Endothelial cell of umbilical vein (primary cell): Measurements from ENCODE around the gene CCDC73. TPM values are rescaled to one million over a fixed set of nuclear protein-coding genes. Genes with fewer than 3 reads are reported as not detected.

Experiments
- BruUV-seq: library from RNA; stranded (reverse); fragments of 400-500 nt; replicated peaks from 2 replicates; lab custom pipeline; 2021; lab: Mats Ljungman, UMichigan
- CTCF ChIA-PET: fragments of 300-600, 350-600 bp; sonication (Branson Sonifier 250); formaldehyde crosslinking; loops from one replicate; lab custom pipeline; 2021; ENCODE audit warnings: antibody characterized with exemption, inconsistent platforms; lab: Charles Lee
- POLR2A ChIA-PET: fragments of 300-600, 350-600 bp; sonication (Branson Sonifier 250); formaldehyde crosslinking; loops from one replicate; lab custom pipeline; 2021; ENCODE audit warnings: antibody characterized with exemption, inconsistent platforms; lab: Charles Lee
- DNase-seq: peaks from one replicate; pipeline ENCODE4 v3.0.0-alpha.2; 2011; ENCODE audit warnings: low read depth, low spot score
- FAIRE-seq: peaks from 2 replicates; lab custom pipeline; 2011; peaks lifted over from hg19 to GRCh38; lab: Jason Lieb, UNC
- H2AFZ ChIP-seq: 2 replicates; pipeline ENCODE4 v1.6.0; 2012; ENCODE audit warnings: low read depth, low read length, control low read depth, inconsistent platforms
- H3K27ac ChIP-seq: 2 replicates; pipeline ENCODE4 v1.5.1; 2011; ENCODE audit warnings: low read depth, mild to moderate bottlenecking, control low read depth, low read length, moderate library complexity; ENCODE audit not compliant: insufficient read depth
- H3K27me3 ChIP-seq, 2 experiments: 2 replicates each; pipeline versions ENCODE4 v1.6.0 to v1.6.1; 2011; ENCODE audit warnings: low read length in 2 of 2, mixed read lengths in 1 of 2; ENCODE audit not compliant: control insufficient read depth in 2 of 2, insufficient read depth in 2 of 2
- H3K36me3 ChIP-seq, 2 experiments: 2 replicates in 1 of 2; 3 replicates in 1 of 2; pipeline ENCODE4 v1.5.1; 2011; ENCODE audit warnings: low read length in 2 of 2, mild to moderate bottlenecking in 1 of 2, moderate library complexity in 1 of 2; ENCODE audit not compliant: control insufficient read depth in 2 of 2, insufficient read depth in 2 of 2; ENCODE audit errors: extremely low read depth in 1 of 2
- H3K4me1 ChIP-seq: 3 replicates; pipeline ENCODE4 v1.5.1; 2011; ENCODE audit warnings: mild to moderate bottlenecking, low read length; ENCODE audit not compliant: control insufficient read depth, insufficient read depth; ENCODE audit errors: extremely low read depth
- H3K4me2 ChIP-seq: 2 replicates; pipeline ENCODE4 v1.6.1; 2011; ENCODE audit warnings: low read length, control low read depth, mixed read lengths; ENCODE audit not compliant: insufficient read depth
- H3K4me3 ChIP-seq, 3 experiments: fragments of 200-600 bp in 1 of 3; sonication (generic), shearing (Covaris generic) in 1 of 3; replicated peaks in 1 of 3; 2 replicates each; pipeline ENCODE4 v1.5.1; 2011 to 2016; ENCODE audit warnings: control low read depth in 3 of 3, low read length in 3 of 3, mild to moderate bottlenecking in 2 of 3, inconsistent platforms in 1 of 3, low read depth in 1 of 3, moderate library complexity in 1 of 3; ENCODE audit not compliant: insufficient read depth in 1 of 3
- H3K79me2 ChIP-seq: 2 replicates; pipeline ENCODE4 v1.6.0; 2012; ENCODE audit warnings: low read length, inconsistent platforms; ENCODE audit not compliant: control insufficient read depth, insufficient read depth
- H3K9ac ChIP-seq: replicated peaks from 2 replicates; pipeline ENCODE3; 2011; ENCODE audit warnings: low read length, control low read depth; ENCODE audit not compliant: insufficient read depth; ENCODE audit errors: extremely low read depth
- H3K9me1 ChIP-seq: replicated peaks from 3 replicates; pipeline ENCODE4 v1.6.0; 2011; ENCODE audit warnings: mild to moderate bottlenecking, low read length; ENCODE audit not compliant: control insufficient read depth, insufficient read depth; ENCODE audit errors: extremely low read depth
- H3K9me3 ChIP-seq: replicated peaks from 2 replicates; pipeline ENCODE4 v1.5.1; 2012; ENCODE audit warnings: low read length, inconsistent platforms; ENCODE audit not compliant: control insufficient read depth, insufficient read depth
- H4K20me1 ChIP-seq: replicated peaks from 2 replicates; pipeline ENCODE3; 2011; ENCODE audit warnings: mild to moderate bottlenecking, low read length; ENCODE audit not compliant: control insufficient read depth, insufficient read depth; ENCODE audit errors: extremely low read depth
- EZH2 ChIP-seq: IDR thresholded peaks from 2 replicates; pipeline ENCODE4 v1.6.1; 2012; ENCODE audit warnings: borderline replicate concordance, low read depth, mild to moderate bottlenecking, moderate library complexity, low read length, inconsistent platforms; ENCODE audit not compliant: severe bottlenecking
- FOS ChIP-seq: IDR thresholded peaks from 2 replicates; pipeline ENCODE4 v1.6.1; 2011; ENCODE audit warnings: mild to moderate bottlenecking, low read length, moderate library complexity, borderline replicate concordance; ENCODE audit not compliant: insufficient read depth
- GATA2 ChIP-seq: IDR thresholded peaks from 2 replicates; pipeline ENCODE4 v1.7.0; 2011; ENCODE audit warnings: low read depth, mild to moderate bottlenecking, moderate library complexity, mixed read lengths, low read length; ENCODE audit not compliant: insufficient read length, insufficient read depth
- JUN ChIP-seq: IDR thresholded peaks from 2 replicates; pipeline ENCODE4 v1.6.1; 2011; ENCODE audit warnings: borderline replicate concordance, low read depth; ENCODE audit not compliant: insufficient read length, insufficient read depth
- POLR2AphosphoS5 ChIP-seq: IDR thresholded peaks from 2 replicates; pipeline ENCODE4 v1.6.1; 2012; ENCODE audit warnings: low read depth, mild to moderate bottlenecking, control low read depth, low read length, moderate library complexity; ENCODE audit not compliant: insufficient read depth
- dilution Hi-C: fragments of 300-500 bp; cut with MboI; formaldehyde crosslinking; loops from one replicate; pipeline ENCODE4 v1.15.0; 2019; ENCODE audit warnings: low sequenced_read_pairs; ENCODE audit not compliant: extremely low pct_ligation_motif_present
- intact Hi-C: fragments of 100-400 bp; cut with micrococcal nuclease; formaldehyde crosslinking; loops from one replicate; pipeline ENCODE4 v1.10.0; 2022
- polyA plus RNA-seq, 4 experiments: library from polyadenylated mRNA; depleted of rRNA in 3 of 4; stranded (reverse) in 3 of 4; unstranded in 1 of 4; fragments of >200 nt; gene quantifications; 2 replicates each; pipeline versions ENCODE4 v1.2.1 to v1.2.3, GENCODE V29; 2011 to 2012; ENCODE audit warnings: missing spikeins in 1 of 4
- total RNA-seq: library from RNA; stranded (reverse); gene quantifications from 2 replicates; pipeline ENCODE4 v1.2.3, GENCODE V29; 2021
- TF ChIP-seq, protein P1 (sequence below), 2 donors: IDR thresholded peaks; 1 replicate in 1 of 2; 2 replicates in 1 of 2; pipeline ENCODE4 v1.5.1; 2011; ENCODE audit warnings: low read length in 2 of 2, mild to moderate bottlenecking in 2 of 2, moderate library complexity in 2 of 2, control low read depth in 1 of 2, inconsistent platforms in 1 of 2, low read depth in 1 of 2; ENCODE audit not compliant: insufficient read depth in 1 of 2; ENCODE audit errors: extremely low read depth in 1 of 2
- TF ChIP-seq, protein P2 (sequence below): IDR thresholded peaks from 2 replicates; pipeline ENCODE4 v1.6.1; 2011; ENCODE audit not compliant: insufficient read depth, insufficient read length

Gene CCDC73
- total and polyA plus RNA-seq, 2 donors (not counting 3 experiments of a cell fraction or from before 2014, with no cell fraction given) = not detected

DNA sequence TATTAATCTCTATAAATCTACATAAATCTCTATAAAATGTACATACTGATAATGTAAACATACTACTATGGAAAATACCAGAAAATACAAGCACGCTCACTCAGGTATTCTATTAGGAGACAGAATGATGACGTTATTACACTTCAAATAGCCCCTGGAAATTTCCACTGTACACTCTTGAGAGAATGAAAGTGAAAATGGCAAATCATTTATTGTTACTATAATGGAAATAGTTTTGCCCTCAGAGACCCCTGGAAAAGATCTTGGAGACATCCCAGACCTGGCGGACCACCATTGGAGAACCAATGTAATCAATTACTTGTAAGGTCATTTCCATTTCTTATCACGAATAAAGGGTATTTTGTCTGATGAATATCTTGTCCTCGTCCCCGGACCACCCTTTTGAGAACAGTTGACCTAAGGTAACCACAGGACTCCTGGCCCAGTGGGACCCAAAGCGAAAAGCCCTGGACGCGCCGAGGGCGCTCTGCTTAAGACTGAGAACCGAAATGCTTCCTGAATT is 34.8 kb upstream of the CCDC73 start:
- dilution Hi-C loops = no loop called here
- Histone ChIP-seq H3K9ac (peak overlapping the region; percentile 40), H3K9me1 (no peaks in the 10 kb centered on the region), H3K9me3 (no peaks in the 10 kb centered on the region), H3K4me2 (peak overlapping the region; percentile 89), H3K79me2 (no peaks in the 10 kb centered on the region), H3K27me3 (peaks cover 24 to 35% of the 10 kb centered on the region in 2 experiments), H3K4me3 (peak overlapping the region; percentile 25 to 78 (median 70)), H3K4me1 (peaks cover 8% of the 10 kb centered on the region), H2AFZ (peak overlapping the region; percentile 92), H3K36me3 (no peaks in the 10 kb centered on the region), H3K27ac (no peak overlapping the region), H4K20me1 (no peaks in the 10 kb centered on the region)
- CTCF ChIA-PET = interaction anchor here (0.6 to 0.7 kb wide), 2 partner anchors 10 to 1519 kb away, joined by 3 read pairs; no protein-coding TSS in a partner anchor
- intact Hi-C loops = no loop called here
- DNase-seq = peak; percentile 31
- TF ChIP-seq, protein P1, sequence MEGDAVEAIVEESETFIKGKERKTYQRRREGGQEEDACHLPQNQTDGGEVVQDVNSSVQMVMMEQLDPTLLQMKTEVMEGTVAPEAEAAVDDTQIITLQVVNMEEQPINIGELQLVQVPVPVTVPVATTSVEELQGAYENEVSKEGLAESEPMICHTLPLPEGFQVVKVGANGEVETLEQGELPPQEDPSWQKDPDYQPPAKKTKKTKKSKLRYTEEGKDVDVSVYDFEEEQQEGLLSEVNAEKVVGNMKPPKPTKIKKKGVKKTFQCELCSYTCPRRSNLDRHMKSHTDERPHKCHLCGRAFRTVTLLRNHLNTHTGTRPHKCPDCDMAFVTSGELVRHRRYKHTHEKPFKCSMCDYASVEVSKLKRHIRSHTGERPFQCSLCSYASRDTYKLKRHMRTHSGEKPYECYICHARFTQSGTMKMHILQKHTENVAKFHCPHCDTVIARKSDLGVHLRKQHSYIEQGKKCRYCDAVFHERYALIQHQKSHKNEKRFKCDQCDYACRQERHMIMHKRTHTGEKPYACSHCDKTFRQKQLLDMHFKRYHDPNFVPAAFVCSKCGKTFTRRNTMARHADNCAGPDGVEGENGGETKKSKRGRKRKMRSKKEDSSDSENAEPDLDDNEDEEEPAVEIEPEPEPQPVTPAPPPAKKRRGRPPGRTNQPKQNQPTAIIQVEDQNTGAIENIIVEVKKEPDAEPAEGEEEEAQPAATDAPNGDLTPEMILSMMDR (IDR thresholded peaks at IDR 0.05; ENCODE audit: extremely low read depth in 1 of 2, insufficient read depth in 1 of 2, low read depth in 1 of 2, low read length in 2 of 2) = no peak
- TF ChIP-seq GATA2 (no peak), EZH2 (no peak), FOS (no peak), POLR2AphosphoS5 (no peak), JUN (no peak)
- TF ChIP-seq, protein P2, sequence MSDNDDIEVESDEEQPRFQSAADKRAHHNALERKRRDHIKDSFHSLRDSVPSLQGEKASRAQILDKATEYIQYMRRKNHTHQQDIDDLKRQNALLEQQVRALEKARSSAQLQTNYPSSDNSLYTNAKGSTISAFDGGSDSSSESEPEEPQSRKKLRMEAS = no peak
- POLR2A ChIA-PET = no interaction called here
- BruUV-seq = no TSS peak
- no peak for FAIRE-seq
